MM.1S (cell line): ENCODE results near the gene CDH16.

Source experiments
- DNase-seq: peaks from one replicate; pipeline ENCODE4 v3.0.0-alpha.2; 2015
- H2AFZ ChIP-seq: fragments of 300-600 bp; sonication (generic); 2 replicates; pipeline ENCODE4 v1.6.0; 2016; ENCODE audit warnings: antibody characterized with exemption, low read length
- H3F3A ChIP-seq: fragments of 300-600 bp; sonication (generic); 2 replicates; pipeline ENCODE4 v1.6.1; 2016; ENCODE audit warnings: mild to moderate bottlenecking, antibody characterized with exemption, low read length, moderate library complexity, mixed read lengths; ENCODE audit not compliant: insufficient read depth
- H3K27ac ChIP-seq: fragments of 300-600 bp; sonication (generic); 2 replicates; pipeline ENCODE4 v1.5.1; 2016; ENCODE audit warnings: mild to moderate bottlenecking, low read length
- H3K27me3 ChIP-seq: fragments of 300-600 bp; sonication (generic); replicated peaks from 2 replicates; pipeline ENCODE4 v1.6.0; 2016; ENCODE audit warnings: low read length; ENCODE audit not compliant: insufficient read depth
- H3K36me3 ChIP-seq: fragments of 300-600 bp; sonication (generic); replicated peaks from 2 replicates; pipeline ENCODE4 v1.6.1; 2016; ENCODE audit warnings: mild to moderate bottlenecking, low read length, mixed read lengths; ENCODE audit not compliant: insufficient read depth
- H3K4me1 ChIP-seq: fragments of 300-600 bp; sonication (generic); 2 replicates; pipeline ENCODE4 v1.6.1; 2016; ENCODE audit warnings: low read length, mixed read lengths
- H3K4me2 ChIP-seq: fragments of 300-600 bp; sonication (generic); 2 replicates; pipeline ENCODE4 v1.6.0; 2016; ENCODE audit warnings: low read depth, low read length
- H3K4me3 ChIP-seq: fragments of 300-600 bp; sonication (generic); 2 replicates; pipeline ENCODE4 v1.5.1; 2016; ENCODE audit warnings: low read length, mixed read lengths
- H3K79me2 ChIP-seq: fragments of 300-600 bp; sonication (generic); 2 replicates; pipeline ENCODE4 v1.6.1; 2016; ENCODE audit warnings: mixed run types, low read length, mixed read lengths
- H3K9ac ChIP-seq: fragments of 300-600 bp; sonication (generic); 2 replicates; pipeline ENCODE4 v1.6.1; 2016; ENCODE audit warnings: low read length, mixed read lengths
- H3K9me2 ChIP-seq: fragments of 300-600 bp; sonication (generic); replicated peaks from 2 replicates; pipeline ENCODE4 v1.6.1; 2016; ENCODE audit warnings: mild to moderate bottlenecking, low read length, mixed read lengths; ENCODE audit not compliant: insufficient read depth
- H3K9me3 ChIP-seq: fragments of 300-600 bp; sonication (generic); replicated peaks from 2 replicates; pipeline ENCODE4 v1.6.1; 2016; ENCODE audit warnings: mild to moderate bottlenecking, low read length, mixed read lengths; ENCODE audit not compliant: insufficient read depth
- H4K20me1 ChIP-seq: fragments of 300-600 bp; sonication (generic); 2 replicates; pipeline ENCODE4 v1.6.1; 2016; ENCODE audit warnings: mild to moderate bottlenecking, low read length, moderate library complexity, mixed read lengths; ENCODE audit not compliant: insufficient read depth
- CTCF ChIP-seq: fragments of 300-600 bp; sonication (generic); IDR thresholded peaks from 2 replicates; pipeline ENCODE4 v1.5.1; 2016; ENCODE audit warnings: antibody characterized with exemption, low read length, mixed read lengths
- EZH2 ChIP-seq: fragments of 300-600 bp; sonication (generic); optimal IDR thresholded peaks from 2 replicates; pipeline ENCODE3; 2017; ENCODE audit warnings: low read depth, mild to moderate bottlenecking, antibody characterized with exemption, low read length, mixed read lengths
- EZH2phosphoT487 ChIP-seq: fragments of 300-600 bp; sonication (generic); IDR thresholded peaks from 2 replicates; pipeline ENCODE4 v1.6.1; 2018; ENCODE audit warnings: antibody characterized with exemption, low read length

CDH16 gene

DNA sequence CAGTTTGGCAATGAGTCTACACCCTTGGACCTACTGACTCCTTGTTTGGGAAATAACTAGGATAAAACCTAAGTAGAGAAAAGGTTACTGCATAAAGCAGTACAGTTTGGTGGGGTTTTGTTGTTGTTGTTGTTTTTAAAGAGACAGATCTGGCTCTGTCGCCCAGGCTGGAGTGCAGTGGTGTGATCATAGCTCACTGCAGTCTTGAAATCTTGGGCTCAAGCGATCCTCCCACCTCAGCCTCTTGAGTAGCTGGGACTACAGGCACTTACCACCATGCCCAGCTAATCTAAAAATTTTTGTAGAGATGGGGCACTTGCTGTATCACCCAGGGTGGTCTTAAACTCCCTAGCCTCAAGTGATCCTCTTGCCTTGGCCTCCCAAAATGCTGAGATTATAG lies 37.1 kb downstream of the CDH16 start:
- Histone ChIP-seq H3K27me3 (no peaks in the 10 kb centered on the region), H2AFZ (no peak overlapping the region), H3K9ac (peak overlapping the region; percentile 21; the same call in 1 of the 2 replicates), H4K20me1 (0 out of 2 replicates have a peak, but pooled peaks cover 4% of the 10 kb centered on the region), H3K36me3 (peaks cover 6% of the 10 kb centered on the region), H3K4me2 (peak overlapping the region; percentile 76; the same call in 1 of the 2 replicates), H3K79me2 (peaks cover 42% of the 10 kb centered on the region), H3F3A (peaks cover 14% of the 10 kb centered on the region), H3K27ac (no peak overlapping the region), H3K9me3 (no peaks in the 10 kb centered on the region), H3K9me2 (no peaks in the 10 kb centered on the region), H3K4me1 (peaks cover 24% of the 10 kb centered on the region), H3K4me3 (peak overlapping the region; percentile 100; the same call in 1 of the 2 replicates)
- DNase-seq, result no peak
- no peak for TF ChIP-seq CTCF
- no peak for TF ChIP-seq EZH2
- TF ChIP-seq EZH2phosphoT487, result no peak

DNA sequence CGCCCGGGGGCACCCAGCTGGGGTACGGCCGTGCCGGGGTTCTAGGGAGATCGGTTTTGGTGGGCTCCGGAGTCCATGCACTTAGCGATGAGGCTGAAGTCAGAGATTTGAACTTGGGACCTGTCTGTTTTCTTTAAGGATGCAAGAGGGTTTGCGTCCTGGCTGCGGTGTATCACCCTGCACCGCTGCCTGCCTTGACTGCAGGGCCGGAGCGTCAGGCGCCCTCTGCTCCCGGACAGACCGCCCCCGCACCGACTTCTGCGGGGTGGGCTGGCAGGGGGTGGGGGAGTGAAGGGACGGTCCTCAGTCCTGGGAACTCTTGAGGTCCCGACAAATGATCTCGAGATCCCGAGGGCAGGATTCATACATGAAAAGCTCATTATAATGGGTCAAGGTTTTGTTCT lies 37.7 kb downstream of the CDH16 start:
- Histone ChIP-seq H3K9me3 (no peaks in the 10 kb centered on the region), H4K20me1 (0 out of 2 replicates have a peak, but pooled peaks cover 4% of the 10 kb centered on the region), H3F3A (peaks cover 16% of the 10 kb centered on the region), H3K9ac (peak overlapping the region; percentile 87), H2AFZ (peak overlapping the region; percentile 78), H3K4me2 (peak overlapping the region; percentile 77), H3K79me2 (peaks cover 38% of the 10 kb centered on the region), H3K4me3 (peak overlapping the region; percentile 100), H3K27me3 (no peaks in the 10 kb centered on the region), H3K27ac (peak overlapping the region; percentile 19; the same call in 1 of the 2 replicates), H3K36me3 (peaks cover 6% of the 10 kb centered on the region), H3K4me1 (peaks cover 26% of the 10 kb centered on the region), H3K9me2 (no peaks in the 10 kb centered on the region)
- TF ChIP-seq CTCF, result no peak
- no peak for TF ChIP-seq EZH2phosphoT487
- TF ChIP-seq EZH2, result no peak
- no peak for DNase-seq

- Histone ChIP-seq H3K79me2 (peaks cover 35% of the 10 kb centered on the region), H2AFZ (peak within 1 kb of the TSS; percentile 78), H3K9me2 (no peaks in the 10 kb centered on the region), H3K4me2 (peak within 1 kb of the TSS; percentile 77), H3K36me3 (peaks cover 4% of the 10 kb centered on the region), H3K4me1 (peaks cover 27% of the 10 kb centered on the region), H3K4me3 (peak within 1 kb of the TSS; percentile 100), H3K9ac (peak within 1 kb of the TSS; percentile 87), H3K27ac (peak within 1 kb of the TSS; percentile 19; the same call in 1 of the 2 replicates), H3K27me3 (no peaks in the 10 kb centered on the region), H3K9me3 (no peaks in the 10 kb centered on the region), H3F3A (peaks cover 22% of the 10 kb centered on the region), H4K20me1 (0 out of 2 replicates have a peak, but pooled peaks cover 4% of the 10 kb centered on the region)
- TF ChIP-seq CTCF (no peak), EZH2 (no peak), EZH2phosphoT487 (no peak)
- DNase-seq, result peak; percentile 97
Observed at GRCh38 chr16:66880288-66881013, 38.2 kb downstream of the CDH16 start, which contains the start of gene PDP2. PDP2 (plus strand) TSS chr16:66880515; CDS start chr16:66884285, 3,770 bp downstream.
